Urothelium cell line (cell line): Measurements from ENCODE around the gene CAMTA1.
A peak's percentile ranks its signal among the peaks of the same experiment; 100 is the strongest.

Source experiments
- DNase-seq: peaks from one replicate; pipeline ENCODE4 v3.0.0; 2011; ENCODE audit warnings: low spot score, mixed read lengths
- FAIRE-seq: peaks from 2 replicates; lab custom pipeline; 2011; peaks lifted over from hg19 to GRCh38; lab: Jason Lieb, UNC

The CAMTA1 gene

GRCh38 chr1:7550261-7550865 is 765.1 kb downstream of the CAMTA1 start:
- no peak for DNase-seq
- FAIRE-seq: no peak

DNA sequence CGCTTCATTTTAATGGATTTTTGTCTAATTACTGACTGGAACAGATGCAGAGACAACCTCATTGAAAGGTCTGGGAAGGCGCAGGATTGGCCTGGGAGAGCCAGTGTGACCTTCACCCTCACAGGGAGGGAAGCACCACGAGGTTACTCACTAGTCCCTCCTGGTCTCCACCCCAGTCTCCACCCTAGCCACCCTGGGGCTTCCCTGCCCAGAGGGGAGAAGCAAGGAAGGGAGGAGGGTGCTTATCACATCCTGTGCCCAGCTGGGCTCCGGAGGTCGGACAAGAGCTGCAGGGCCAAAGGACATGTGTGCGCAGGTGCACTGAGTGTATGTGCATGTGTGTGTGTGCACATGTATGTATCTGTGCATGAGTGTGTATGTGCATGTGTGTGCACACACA is 765.7 kb downstream of the CAMTA1 start:
- no peak for FAIRE-seq
- DNase-seq: no peak

DNA sequence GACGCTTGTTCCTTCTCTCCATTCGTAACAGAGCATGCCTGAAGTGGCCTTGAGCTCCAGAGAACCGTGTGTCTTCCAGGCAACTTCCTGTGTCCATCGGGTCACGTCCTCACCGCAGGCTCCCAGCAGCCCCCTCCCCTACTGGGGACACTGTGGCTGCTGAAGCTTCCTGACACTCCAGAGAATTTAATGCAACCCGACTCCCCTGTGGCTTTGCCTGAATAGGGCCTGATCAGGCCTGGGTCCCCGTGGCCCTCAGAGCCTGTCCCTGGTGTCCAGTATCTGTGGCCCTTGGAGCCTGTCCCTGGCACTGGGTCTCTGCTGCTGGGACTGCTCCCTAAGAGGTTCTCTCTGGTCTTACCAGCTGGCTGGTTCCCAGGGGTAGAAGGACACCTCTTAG is 766.2 kb downstream of the CAMTA1 start:
- FAIRE-seq (no peak), DNase-seq (no peak)

- DNase-seq (no peak), FAIRE-seq (no peak)
Observed at GRCh38 chr1:7552402-7552801, 767.1 kb downstream of the CAMTA1 start.

GRCh38 chr1:7553042-7553690 is 767.9 kb downstream of the CAMTA1 start:
- no peak for FAIRE-seq
- no peak for DNase-seq

DNA sequence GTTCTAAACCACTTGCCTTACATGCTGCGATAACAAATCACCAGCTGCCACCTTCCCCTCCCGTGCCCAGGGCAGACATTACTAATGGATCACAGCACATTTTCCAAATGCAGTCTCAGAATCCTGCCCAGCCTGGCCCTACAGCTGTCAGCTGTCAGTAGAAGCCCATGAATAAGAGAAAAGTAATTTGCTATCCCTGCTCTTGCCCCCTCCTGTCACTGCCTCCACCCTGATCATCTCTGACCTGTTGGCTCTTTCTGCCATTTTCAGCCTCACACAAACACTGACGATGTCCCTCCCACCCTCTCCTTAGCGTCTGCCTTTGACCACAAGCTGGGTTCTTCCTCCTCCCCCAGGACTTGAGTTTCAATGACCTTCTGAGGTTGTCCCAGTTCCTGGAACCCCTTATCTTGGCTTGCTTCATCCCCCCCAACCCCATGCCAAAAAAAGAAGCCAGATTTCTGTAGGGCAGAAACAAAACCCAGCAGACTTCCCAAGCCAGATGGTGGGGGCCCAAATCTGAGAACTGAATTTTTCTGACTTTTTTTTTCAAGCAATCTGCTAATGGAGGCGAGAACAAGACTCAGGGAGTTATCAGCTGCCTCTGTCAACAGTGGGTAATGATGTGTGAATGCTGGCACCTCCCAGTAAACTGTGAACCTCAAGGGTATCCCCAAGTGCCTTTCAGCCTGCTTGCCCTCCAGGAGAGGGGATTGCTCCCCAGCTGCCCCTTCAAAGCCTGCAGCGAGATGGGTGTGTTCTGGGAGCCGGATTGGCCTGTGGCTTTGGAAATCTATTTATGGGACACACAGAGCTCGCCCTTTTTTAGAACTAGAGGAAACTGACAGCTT is 769.4 kb downstream of the CAMTA1 start:
- FAIRE-seq: no peak
- DNase-seq: no peak

- FAIRE-seq (no peak), DNase-seq (no peak)
Observed at GRCh38 chr1:7555391-7556185, 770.3 kb downstream of the CAMTA1 start.

- no peak for FAIRE-seq
- DNase-seq: no peak
Observed at GRCh38 chr1:7557301-7557891, 772.1 kb downstream of the CAMTA1 start.

DNA sequence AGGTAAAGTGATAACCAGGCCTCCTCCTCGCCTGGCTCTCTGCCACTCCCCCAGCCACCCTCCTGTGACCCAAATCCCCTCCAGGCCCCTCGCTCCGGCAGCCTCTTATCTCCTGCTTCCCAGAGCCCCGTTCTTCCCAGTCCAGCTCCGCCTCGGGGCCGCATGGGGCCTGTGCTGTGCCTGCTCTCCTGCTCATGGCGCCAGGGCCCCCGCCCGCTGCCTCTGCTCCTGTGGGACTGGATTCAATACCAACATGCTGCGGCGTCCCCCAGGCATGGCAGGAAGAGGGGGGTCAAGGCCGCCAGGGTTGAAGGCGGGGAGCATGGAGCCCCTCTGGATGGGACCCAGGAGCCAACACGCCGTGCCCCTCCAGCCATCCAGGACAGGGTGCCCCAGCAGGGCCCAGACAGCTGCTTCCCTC is 772.8 kb downstream of the CAMTA1 start:
- DNase-seq: no peak
- no peak for FAIRE-seq

DNA sequence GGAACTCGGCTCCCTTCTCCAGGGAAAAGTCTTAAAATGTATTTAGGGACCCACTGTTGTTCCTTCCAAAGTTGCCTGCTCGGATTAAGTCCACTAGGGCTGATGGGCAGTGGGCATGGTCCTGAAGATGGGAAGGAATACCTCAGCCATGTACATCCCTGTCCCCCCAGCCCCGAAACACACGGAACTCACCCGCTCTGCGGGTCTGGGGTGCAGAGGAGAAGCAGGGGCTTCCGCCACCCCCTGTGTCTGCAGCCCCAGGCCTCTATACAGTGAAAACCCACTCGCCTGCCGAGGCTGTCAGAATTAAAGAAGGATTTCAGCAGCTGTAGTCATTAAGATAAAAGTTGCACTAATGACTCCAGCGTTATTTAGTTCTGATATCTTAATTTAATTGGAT is 773.2 kb downstream of the CAMTA1 start:
- FAIRE-seq (no peak), DNase-seq (no peak)

- DNase-seq (no peak), FAIRE-seq (no peak)
Observed at GRCh38 chr1:7558921-7559869, 773.9 kb downstream of the CAMTA1 start.

GRCh38 chr1:7560128-7560527 is 774.9 kb downstream of the CAMTA1 start:
- no peak for FAIRE-seq

GRCh38 chr1:7560601-7561181 is 775.4 kb downstream of the CAMTA1 start:
- FAIRE-seq (no peak), DNase-seq (no peak)

More at GRCh38 chr1:7560128-7560527, 774.9 kb downstream of the CAMTA1 start:
- no peak for DNase-seq

- DNase-seq (peak; percentile 18), FAIRE-seq (no peak)
Observed at GRCh38 chr1:7561331-7561921, 776.2 kb downstream of the CAMTA1 start.

- DNase-seq (no peak), FAIRE-seq (no peak)
Observed at GRCh38 chr1:7561936-7562728, 776.9 kb downstream of the CAMTA1 start.

- no peak for FAIRE-seq
- no peak for DNase-seq
Observed at GRCh38 chr1:7562729-7563605, 777.7 kb downstream of the CAMTA1 start.

DNA sequence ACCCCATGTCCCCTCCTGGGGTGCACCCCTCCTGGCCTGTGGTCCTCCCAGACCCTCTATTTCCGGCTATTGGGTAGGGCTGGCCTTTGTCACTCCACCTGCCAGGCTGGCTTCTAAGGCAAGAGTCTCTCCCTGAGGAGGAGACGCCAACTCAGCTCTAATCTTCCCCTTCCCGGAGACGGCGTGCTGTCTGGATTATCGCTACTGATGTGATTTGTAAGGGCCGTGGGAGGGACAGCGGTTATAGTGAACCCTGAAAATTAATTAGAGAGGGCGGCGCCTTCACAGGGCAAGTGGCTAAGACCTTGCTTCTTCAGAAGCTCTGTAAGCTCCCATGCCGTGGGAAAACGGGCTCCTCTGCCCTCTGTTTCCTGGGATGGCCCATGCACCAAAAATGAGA is 778.9 kb downstream of the CAMTA1 start:
- FAIRE-seq: no peak
- DNase-seq: no peak
